Measurements from ENCODE around the gene COP1. TPM values are rescaled to one million over a fixed set of nuclear protein-coding genes. Genes with fewer than 3 reads are reported as not detected.
A peak's percentile ranks its signal among the peaks of the same experiment; 100 is the strongest.
"Not testable (repeated sequence)": the region's sequence is repeated elsewhere in the genome, so short reads cannot be mapped to it uniquely, and the experiment has no call there.

COP1 gene
- polyA plus RNA-seq, 3 donors: 44.0 to 74.2 (median 68.6) TPM

DNA sequence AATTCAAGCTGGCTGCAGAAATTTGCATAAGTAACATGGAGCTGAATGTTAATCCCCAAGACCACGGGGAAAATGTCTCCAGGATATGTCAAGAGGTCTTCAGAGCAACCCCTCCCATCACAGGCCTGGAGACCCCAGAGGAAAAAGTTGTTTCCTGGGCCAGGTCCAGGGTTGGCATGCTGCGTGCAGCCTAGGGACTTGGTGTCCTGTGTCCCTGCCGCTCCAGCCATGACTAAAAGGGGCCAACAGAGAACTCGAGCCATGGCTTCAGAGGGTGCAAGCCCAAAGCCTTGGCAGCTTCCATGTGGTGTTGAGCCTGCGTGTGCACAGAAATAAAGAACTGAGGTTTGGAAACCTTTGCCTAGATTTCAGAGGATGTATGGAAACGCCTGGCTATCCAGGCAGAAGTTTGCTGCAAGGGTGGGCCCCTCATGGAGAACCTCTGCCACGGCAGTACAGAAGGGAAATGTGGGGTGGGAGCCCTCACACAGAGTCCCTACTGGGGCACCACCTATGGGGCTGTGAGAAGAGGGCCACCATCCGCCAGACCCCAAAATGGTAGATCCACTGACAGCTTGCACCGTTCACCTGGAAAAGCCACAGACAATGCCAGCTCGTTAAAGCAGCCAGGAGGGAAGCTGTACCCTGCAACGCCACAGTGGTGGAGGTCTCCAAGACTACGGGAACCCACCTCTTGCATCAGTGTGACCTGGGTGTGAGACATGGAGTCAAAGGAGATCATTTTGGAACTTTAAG lies 222.9 kb downstream of the COP1 start:
- Histone ChIP-seq H3K36me3 (replicated peaks in 1 of 2; ENCODE audit: control insufficient read depth in 1 of 2, insufficient read depth in 2 of 2, low read length in 2 of 2) (peaks cover 83 to 99% of the 10 kb centered on the region in 2 donors), H3K79me2 (ENCODE audit: insufficient read depth, low read length) (no peaks in the 10 kb centered on the region), H3K4me1 (ENCODE audit: control insufficient read depth in 1 of 2, insufficient read depth in 2 of 2, low read length in 2 of 2) (no peaks in the 10 kb centered on the region), H4K20me1 (ENCODE audit: insufficient read depth, low read length) (peaks cover 24% of the 10 kb centered on the region), H3K4me3 (replicated peaks in 1 of 3; ENCODE audit: low read depth in 2 of 3, low read length in 3 of 3) (no peak overlapping the region), H3K9ac (ENCODE audit: insufficient read depth, low read length, poor library complexity, severe bottlenecking) (no peak overlapping the region), H3K27ac (ENCODE audit: low read depth in 1 of 2, low read length in 2 of 2) (no peak overlapping the region), H3K9me3 (replicated peaks in 1 of 2; ENCODE audit: control insufficient read depth in 1 of 2, insufficient read depth in 1 of 2, low read length in 2 of 2) (peaks cover 12 to 20% of the 10 kb centered on the region in 2 donors), H3K4me2 (replicated peaks; ENCODE audit: extremely low read depth, low read length, poor library complexity, severe bottlenecking) (no peak overlapping the region), H2AFZ (ENCODE audit: insufficient read depth, low read depth, low read length, poor library complexity, severe bottlenecking) (no peak overlapping the region), H3K27me3 (ENCODE audit: control insufficient read depth in 2 of 2, insufficient read depth in 2 of 2, low read length in 2 of 2) (no peaks in the 10 kb centered on the region)
- H3K4me1 Mint-ChIP-seq: no peaks in the 10 kb centered on the region
- TF ChIP-seq, protein P1, sequence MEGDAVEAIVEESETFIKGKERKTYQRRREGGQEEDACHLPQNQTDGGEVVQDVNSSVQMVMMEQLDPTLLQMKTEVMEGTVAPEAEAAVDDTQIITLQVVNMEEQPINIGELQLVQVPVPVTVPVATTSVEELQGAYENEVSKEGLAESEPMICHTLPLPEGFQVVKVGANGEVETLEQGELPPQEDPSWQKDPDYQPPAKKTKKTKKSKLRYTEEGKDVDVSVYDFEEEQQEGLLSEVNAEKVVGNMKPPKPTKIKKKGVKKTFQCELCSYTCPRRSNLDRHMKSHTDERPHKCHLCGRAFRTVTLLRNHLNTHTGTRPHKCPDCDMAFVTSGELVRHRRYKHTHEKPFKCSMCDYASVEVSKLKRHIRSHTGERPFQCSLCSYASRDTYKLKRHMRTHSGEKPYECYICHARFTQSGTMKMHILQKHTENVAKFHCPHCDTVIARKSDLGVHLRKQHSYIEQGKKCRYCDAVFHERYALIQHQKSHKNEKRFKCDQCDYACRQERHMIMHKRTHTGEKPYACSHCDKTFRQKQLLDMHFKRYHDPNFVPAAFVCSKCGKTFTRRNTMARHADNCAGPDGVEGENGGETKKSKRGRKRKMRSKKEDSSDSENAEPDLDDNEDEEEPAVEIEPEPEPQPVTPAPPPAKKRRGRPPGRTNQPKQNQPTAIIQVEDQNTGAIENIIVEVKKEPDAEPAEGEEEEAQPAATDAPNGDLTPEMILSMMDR (IDR thresholded peaks at IDR 0.05): no peak
- DNase-seq: no peak
- H3K36me3 Mint-ChIP-seq: peaks cover 77 to 78% of the 10 kb centered on the region in 2 donors
- intact Hi-C loops (cut with micrococcal nuclease): no loop called here
- peaks cover 11 to 31% (median 22%) of the 10 kb centered on the region in 7 donors for H3K9me3 Mint-ChIP-seq
- peak overlapping the region in 1 of 7 donors; percentile 74 for H3K27ac Mint-ChIP-seq
- H3K4me3 Mint-ChIP-seq: no peak overlapping the region
- no peaks in the 10 kb centered on the region for H3K27me3 Mint-ChIP-seq (ENCODE audit: low read depth in 3 of 3)
- over 99% methylated on average over 11 of the region's 12 CpGs for WGBS (ENCODE audit: insufficient coverage)

DNA sequence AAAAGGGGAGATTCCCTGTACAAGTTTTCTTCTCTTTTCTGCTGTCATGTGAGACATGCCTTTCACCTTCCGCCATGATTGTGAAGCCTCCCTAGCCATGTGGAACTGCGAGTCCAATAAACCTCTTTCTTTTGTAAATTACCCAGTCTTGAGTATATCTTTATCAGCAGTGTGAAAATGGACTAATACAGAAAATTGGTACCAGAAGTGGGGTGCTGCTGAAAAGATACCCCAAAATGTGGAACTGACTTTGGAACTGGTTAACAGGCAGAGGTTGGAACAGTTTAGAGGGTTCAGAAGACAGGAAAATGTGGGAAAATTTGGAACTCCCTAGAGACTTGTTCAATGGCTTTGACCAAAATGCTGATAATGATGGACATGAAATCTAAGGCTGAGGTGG lies 223.7 kb downstream of the COP1 start:
- H3K9ac ChIP-seq (ENCODE audit: insufficient read depth, low read length, poor library complexity, severe bottlenecking); H2AFZ ChIP-seq (ENCODE audit: insufficient read depth, low read depth, low read length, poor library complexity, severe bottlenecking); H3K4me3 Mint-ChIP-seq; DNase-seq; H3K4me1 Mint-ChIP-seq; H3K27ac ChIP-seq (ENCODE audit: low read depth in 1 of 2, low read length in 2 of 2); H3K27me3 Mint-ChIP-seq (ENCODE audit: low read depth in 3 of 3); H3K27ac Mint-ChIP-seq; H3K4me2 ChIP-seq (replicated peaks; ENCODE audit: extremely low read depth, low read length, poor library complexity, severe bottlenecking); H3K27me3 ChIP-seq (ENCODE audit: control insufficient read depth in 2 of 2, insufficient read depth in 2 of 2, low read length in 2 of 2); intact Hi-C loops (cut with micrococcal nuclease); H3K79me2 ChIP-seq (ENCODE audit: insufficient read depth, low read length); H3K4me1 ChIP-seq (ENCODE audit: control insufficient read depth in 1 of 2, insufficient read depth in 2 of 2, low read length in 2 of 2); H3K4me3 ChIP-seq (replicated peaks in 1 of 3; ENCODE audit: low read depth in 2 of 3, low read length in 3 of 3): not testable (repeated sequence)
- Histone ChIP-seq H3K36me3 (replicated peaks in 1 of 2; ENCODE audit: control insufficient read depth in 1 of 2, insufficient read depth in 2 of 2, low read length in 2 of 2) (peaks cover 76 to 99% of the 10 kb centered on the region in 2 donors), H4K20me1 (ENCODE audit: insufficient read depth, low read length) (peaks cover 19% of the 10 kb centered on the region), H3K9me3 (replicated peaks in 1 of 2; ENCODE audit: control insufficient read depth in 1 of 2, insufficient read depth in 1 of 2, low read length in 2 of 2) (peaks cover 12 to 20% of the 10 kb centered on the region in 2 donors)
- no CpG with 5 or more reads among the region's 2 CpGs for WGBS (ENCODE audit: insufficient coverage)
- Mint-ChIP-seq H3K9me3 (peaks cover 11 to 31% (median 22%) of the 10 kb centered on the region in 7 donors), H3K36me3 (peaks cover 74 to 75% of the 10 kb centered on the region in 2 donors)

Measured in CD14-positive monocyte (primary cell).